Measurements from ENCODE around the gene MAGEH1.
A peak's percentile ranks its signal among the peaks of the same experiment; 100 is the strongest.

Gene MAGEH1

GRCh38 chrX:55480390-55481062 is 28.6 kb downstream of the MAGEH1 start:
- ATAC-seq (ENCODE audit: low read depth), result no peak
- DNase-seq (ENCODE audit: low spot score), result no peak
- Histone ChIP-seq H3K27ac (ENCODE audit: poor library complexity, severe bottlenecking) (no peak overlapping the region), H3K4me3 (ENCODE audit: severe bottlenecking) (no peak overlapping the region), H3K27me3 (ENCODE audit: insufficient read depth, poor library complexity, severe bottlenecking) (no peaks in the 10 kb centered on the region), H3K36me3 (ENCODE audit: low read depth) (no peaks in the 10 kb centered on the region), H3K4me1 (ENCODE audit: insufficient read depth, poor library complexity, severe bottlenecking) (no peaks in the 10 kb centered on the region), H3K9me3 (ENCODE audit: severe bottlenecking) (no peaks in the 10 kb centered on the region)
- no peak for TF ChIP-seq CTCF (IDR thresholded peaks at IDR 0.05; ENCODE audit: poor library complexity, severe bottlenecking)

- H3K9me3 ChIP-seq (ENCODE audit: severe bottlenecking), result no peaks in the 10 kb centered on the region
- no peak for DNase-seq (ENCODE audit: low spot score)
- no peaks in the 10 kb centered on the region for H3K4me1 ChIP-seq (ENCODE audit: insufficient read depth, poor library complexity, severe bottlenecking)
- H3K4me3 ChIP-seq (ENCODE audit: severe bottlenecking), result no peak overlapping the region
- H3K27ac ChIP-seq (ENCODE audit: poor library complexity, severe bottlenecking), result no peak overlapping the region
- H3K36me3 ChIP-seq (ENCODE audit: low read depth), result no peaks in the 10 kb centered on the region
- H3K27me3 ChIP-seq (ENCODE audit: insufficient read depth, poor library complexity, severe bottlenecking), result no peaks in the 10 kb centered on the region
- TF ChIP-seq CTCF (IDR thresholded peaks at IDR 0.05; ENCODE audit: poor library complexity, severe bottlenecking), result no peak
- ATAC-seq (ENCODE audit: low read depth), result no peak
Observed at GRCh38 chrX:55484948-55485347, 33.0 kb downstream of the MAGEH1 start.

GRCh38 chrX:55486736-55487135 is 34.8 kb downstream of the MAGEH1 start:
- Histone ChIP-seq H3K27me3 (ENCODE audit: insufficient read depth, poor library complexity, severe bottlenecking) (no peaks in the 10 kb centered on the region), H3K36me3 (ENCODE audit: low read depth) (no peaks in the 10 kb centered on the region), H3K27ac (ENCODE audit: poor library complexity, severe bottlenecking) (no peak overlapping the region), H3K9me3 (ENCODE audit: severe bottlenecking) (no peaks in the 10 kb centered on the region), H3K4me1 (ENCODE audit: insufficient read depth, poor library complexity, severe bottlenecking) (no peaks in the 10 kb centered on the region), H3K4me3 (ENCODE audit: severe bottlenecking) (no peak overlapping the region)
- no peak for DNase-seq (ENCODE audit: low spot score)
- no peak for ATAC-seq (ENCODE audit: low read depth)
- TF ChIP-seq CTCF (IDR thresholded peaks at IDR 0.05; ENCODE audit: poor library complexity, severe bottlenecking), result no peak

GRCh38 chrX:55487143-55487542 is 35.2 kb downstream of the MAGEH1 start:
- Histone ChIP-seq H3K4me1 (ENCODE audit: insufficient read depth, poor library complexity, severe bottlenecking) (no peaks in the 10 kb centered on the region), H3K9me3 (ENCODE audit: severe bottlenecking) (no peaks in the 10 kb centered on the region), H3K4me3 (ENCODE audit: severe bottlenecking) (no peak overlapping the region), H3K27ac (ENCODE audit: poor library complexity, severe bottlenecking) (no peak overlapping the region), H3K27me3 (ENCODE audit: insufficient read depth, poor library complexity, severe bottlenecking) (no peaks in the 10 kb centered on the region), H3K36me3 (ENCODE audit: low read depth) (no peaks in the 10 kb centered on the region)
- no peak for ATAC-seq (ENCODE audit: low read depth)
- no peak for TF ChIP-seq CTCF (IDR thresholded peaks at IDR 0.05; ENCODE audit: poor library complexity, severe bottlenecking)
- DNase-seq (ENCODE audit: low spot score), result no peak

GRCh38 chrX:55488006-55488592 is 36.2 kb downstream of the MAGEH1 start:
- H3K36me3 ChIP-seq (ENCODE audit: low read depth), result no peaks in the 10 kb centered on the region
- no peaks in the 10 kb centered on the region for H3K4me1 ChIP-seq (ENCODE audit: insufficient read depth, poor library complexity, severe bottlenecking)
- no peak for TF ChIP-seq CTCF (IDR thresholded peaks at IDR 0.05; ENCODE audit: poor library complexity, severe bottlenecking)
- peak overlapping the region; percentile 51 for H3K4me3 ChIP-seq (ENCODE audit: severe bottlenecking)
- no peaks in the 10 kb centered on the region for H3K9me3 ChIP-seq (ENCODE audit: severe bottlenecking)
- DNase-seq (ENCODE audit: low spot score), result no peak
- peak overlapping the region; percentile 40 for H3K27ac ChIP-seq (ENCODE audit: poor library complexity, severe bottlenecking)
- H3K27me3 ChIP-seq (ENCODE audit: insufficient read depth, poor library complexity, severe bottlenecking), result no peaks in the 10 kb centered on the region
- ATAC-seq (ENCODE audit: low read depth), result no peak

Measured in RWPE2 (cell line).